Liver (tissue), 9 donors: Measurements from ENCODE around the gene TRAPPC2L. TPM values are rescaled to one million over a fixed set of nuclear protein-coding genes. Genes with fewer than 3 reads are reported as not detected.

Experiments used
- DNase-seq: peaks from one replicate; pipeline ENCODE4 v3.0.0-alpha.2; 2017; ENCODE audit warnings: low spot score
- H3K27ac ChIP-seq, 2 donors: one replicate each; pipeline ENCODE4 v1.7.0; 2013; ENCODE audit warnings: inconsistent platforms in 2 of 2, low read length in 2 of 2, control low read depth in 1 of 2, low read depth in 1 of 2, mild to moderate bottlenecking in 1 of 2
- H3K27me3 ChIP-seq, 4 donors: one replicate each; pipeline versions ENCODE4 v1.6.1 to v1.7.0; 2013; ENCODE audit warnings: low read length in 3 of 4, inconsistent platforms in 1 of 4, mild to moderate bottlenecking in 1 of 4, moderate library complexity in 1 of 4; ENCODE audit not compliant: control insufficient read depth in 4 of 4, insufficient read depth in 4 of 4
- H3K36me3 ChIP-seq, 4 donors: one replicate each; pipeline versions ENCODE4 v1.6.1 to v1.7.0; 2013; ENCODE audit warnings: low read length in 3 of 4, mild to moderate bottlenecking in 3 of 4, low read depth in 1 of 4, moderate library complexity in 1 of 4; ENCODE audit not compliant: control insufficient read depth in 4 of 4, insufficient read depth in 3 of 4
- H3K4me1 ChIP-seq, 4 donors: one replicate each; pipeline versions ENCODE4 v1.6.1 to v1.7.0; 2013; ENCODE audit warnings: low read length in 3 of 4, mild to moderate bottlenecking in 3 of 4, moderate library complexity in 1 of 4; ENCODE audit not compliant: control insufficient read depth in 4 of 4, insufficient read depth in 4 of 4
- H3K4me3 ChIP-seq, 3 donors: one replicate each; pipeline versions ENCODE4 v1.6.1 to v1.7.0; 2013; ENCODE audit warnings: low read length in 3 of 3, control low read depth in 1 of 3, low read depth in 1 of 3, mild to moderate bottlenecking in 1 of 3
- H3K9ac ChIP-seq, 2 donors: one replicate each; pipeline ENCODE4 v1.7.0; 2013; ENCODE audit warnings: low read length in 2 of 2, mild to moderate bottlenecking in 2 of 2, moderate library complexity in 2 of 2, control low read depth in 1 of 2, low read depth in 1 of 2
- H3K9me3 ChIP-seq, 4 donors: one replicate each; pipeline versions ENCODE4 v1.6.1 to v1.7.0; 2013; ENCODE audit warnings: low read length in 3 of 4; ENCODE audit not compliant: control insufficient read depth in 4 of 4
- FOXA1 ChIP-seq: IDR thresholded peaks from 2 replicates; pipeline ENCODE4 v1.6.1; 2016; ENCODE audit warnings: antibody characterized with exemption
- FOXA2 ChIP-seq: IDR thresholded peaks from 2 replicates; pipeline ENCODE4 v1.6.1; 2016; ENCODE audit warnings: antibody characterized with exemption
- GABPA ChIP-seq, 2 donors: IDR thresholded peaks in 1 of 2; conservative IDR thresholded peaks in 1 of 2; 2 replicates each; pipeline ENCODE4 v1.6.1; 2016; ENCODE audit warnings: antibody characterized with exemption in 2 of 2, mild to moderate bottlenecking in 1 of 2, moderate library complexity in 1 of 2
- HNF4A ChIP-seq, 2 donors: conservative IDR thresholded peaks; 2 replicates each; pipeline ENCODE4 v1.6.1; 2016; ENCODE audit warnings: antibody characterized with exemption in 2 of 2, mild to moderate bottlenecking in 2 of 2
- HNF4G ChIP-seq: IDR thresholded peaks from 2 replicates; pipeline ENCODE4 v1.6.1; 2016; ENCODE audit warnings: antibody characterized with exemption
- JUND ChIP-seq, 2 donors: IDR thresholded peaks; 2 replicates each; pipeline ENCODE4 v1.6.1; 2016; ENCODE audit warnings: antibody characterized with exemption in 2 of 2
- NR2F2 ChIP-seq: IDR thresholded peaks from 2 replicates; pipeline ENCODE4 v1.6.1; 2016; ENCODE audit warnings: antibody characterized with exemption
- RAD21 ChIP-seq, 2 donors: IDR thresholded peaks; 2 replicates each; pipeline ENCODE4 v1.6.1; 2016; ENCODE audit warnings: antibody characterized with exemption in 2 of 2, mild to moderate bottlenecking in 2 of 2
- RXRA ChIP-seq, 2 donors: IDR thresholded peaks; 2 replicates each; pipeline ENCODE4 v1.6.1; 2017 to 2018; ENCODE audit warnings: antibody characterized with exemption in 2 of 2, mild to moderate bottlenecking in 1 of 2
- SP1 ChIP-seq: IDR thresholded peaks from 2 replicates; pipeline ENCODE4 v1.6.1; 2018; ENCODE audit warnings: antibody characterized with exemption, mild to moderate bottlenecking
- TAF1 ChIP-seq: conservative IDR thresholded peaks from 2 replicates; pipeline ENCODE4 v1.6.1; 2016; ENCODE audit warnings: antibody characterized with exemption, mild to moderate bottlenecking
- YY1 ChIP-seq: IDR thresholded peaks from 2 replicates; pipeline ENCODE4 v1.6.1; 2016; ENCODE audit warnings: antibody characterized with exemption, mild to moderate bottlenecking
- WGBS: extraction: QIAGEN DNeasy Blood & Tissue Kit; methylation state at CpG from one replicate; pipeline ENCODE4 v1.1.7; 2013; 5-methylcytosine and 5-hydroxymethylcytosine counted together
- polyA plus RNA-seq, 2 donors: library from polyadenylated mRNA; stranded (reverse) in 1 of 2; unstranded in 1 of 2; fragments of 200-250 nt in 1 of 2; fragments of >200 nt in 1 of 2; fragmentation: Nextera tagmentation in 1 of 2; extraction: Ambion mirVana in 1 of 2; gene quantifications; one replicate each; pipeline versions ENCODE4 v1.2.1 to v1.2.3, GENCODE V29; 2013 to 2015
- total RNA-seq, 2 donors: library from RNA; depleted of rRNA; stranded (reverse); fragments of >200 nt; gene quantifications; one replicate each; pipeline ENCODE4 v1.2.3, GENCODE V29; 2014
- TF ChIP-seq, protein P1 (sequence below): IDR thresholded peaks from 2 replicates; pipeline ENCODE4 v1.6.1; 2016; ENCODE audit warnings: antibody characterized with exemption
- TF ChIP-seq, protein P2 (sequence below): fragments of 150-350 bp; IDR thresholded peaks from 2 replicates; pipeline ENCODE4 v1.5.1; 2017; ENCODE audit warnings: improper control_type of control experiment, low read depth, low read length; ENCODE audit not compliant: missing input control
- TF ChIP-seq, protein P3 (sequence below): IDR thresholded peaks from 2 replicates; pipeline ENCODE4 v1.6.1; 2016; ENCODE audit warnings: antibody characterized with exemption, mild to moderate bottlenecking
- TF ChIP-seq, protein P4 (sequence below): IDR thresholded peaks from 2 replicates; pipeline ENCODE4 v1.6.1; 2016; ENCODE audit warnings: antibody characterized with exemption
- TF ChIP-seq, protein P5 (sequence below): IDR thresholded peaks from 2 replicates; pipeline ENCODE4 v1.6.1; 2016; ENCODE audit warnings: antibody characterized with exemption
- donor health status: healthy.
- donor health status: healthy.
- donor health status: healthy.
- donor health status: healthy.
- donor health status: healthy.

Gene TRAPPC2L
- total and polyA plus RNA-seq, 4 donors, result 16.3 to 59.4 (median 22.2) TPM

DNA sequence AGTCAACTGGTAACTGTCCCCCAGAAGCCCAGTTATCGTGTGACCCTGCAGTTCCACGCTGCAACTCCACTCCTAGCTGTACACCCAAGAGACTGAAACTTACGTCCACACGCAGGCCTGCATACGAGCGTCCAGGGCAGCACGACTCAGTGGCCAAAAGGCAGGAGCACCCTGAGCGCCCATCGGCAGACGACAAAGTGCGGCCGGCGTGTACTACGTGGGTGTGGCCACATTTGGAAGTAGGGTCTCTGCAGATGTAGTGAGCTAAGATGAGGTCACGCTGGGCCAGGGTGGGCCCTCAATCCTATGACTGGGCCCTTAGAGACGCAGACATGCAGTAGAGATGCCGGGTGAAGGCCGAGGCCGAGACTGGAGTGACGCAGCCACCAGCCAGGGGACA is 13.7 kb upstream of the TRAPPC2L start:
- Histone ChIP-seq H3K4me3 (no peak overlapping the region), H3K9me3 (no peaks in the 10 kb centered on the region), H3K27me3 (no peaks in the 10 kb centered on the region), H3K9ac (no peak overlapping the region), H3K27ac (no peak overlapping the region), H3K36me3 (peaks cover 0 to 32% (median 5%) of the 10 kb centered on the region in 4 donors), H3K4me1 (no peaks in the 10 kb centered on the region)
- DNase-seq, result no peak
- TF ChIP-seq TAF1, result no peak
- TF ChIP-seq, protein P1, sequence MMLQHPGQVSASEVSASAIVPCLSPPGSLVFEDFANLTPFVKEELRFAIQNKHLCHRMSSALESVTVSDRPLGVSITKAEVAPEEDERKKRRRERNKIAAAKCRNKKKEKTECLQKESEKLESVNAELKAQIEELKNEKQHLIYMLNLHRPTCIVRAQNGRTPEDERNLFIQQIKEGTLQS, result no peak
- no peak for TF ChIP-seq NR2F2
- no peak for TF ChIP-seq HNF4A (conservative IDR thresholded peaks at IDR 0.05)
- TF ChIP-seq, protein P2, sequence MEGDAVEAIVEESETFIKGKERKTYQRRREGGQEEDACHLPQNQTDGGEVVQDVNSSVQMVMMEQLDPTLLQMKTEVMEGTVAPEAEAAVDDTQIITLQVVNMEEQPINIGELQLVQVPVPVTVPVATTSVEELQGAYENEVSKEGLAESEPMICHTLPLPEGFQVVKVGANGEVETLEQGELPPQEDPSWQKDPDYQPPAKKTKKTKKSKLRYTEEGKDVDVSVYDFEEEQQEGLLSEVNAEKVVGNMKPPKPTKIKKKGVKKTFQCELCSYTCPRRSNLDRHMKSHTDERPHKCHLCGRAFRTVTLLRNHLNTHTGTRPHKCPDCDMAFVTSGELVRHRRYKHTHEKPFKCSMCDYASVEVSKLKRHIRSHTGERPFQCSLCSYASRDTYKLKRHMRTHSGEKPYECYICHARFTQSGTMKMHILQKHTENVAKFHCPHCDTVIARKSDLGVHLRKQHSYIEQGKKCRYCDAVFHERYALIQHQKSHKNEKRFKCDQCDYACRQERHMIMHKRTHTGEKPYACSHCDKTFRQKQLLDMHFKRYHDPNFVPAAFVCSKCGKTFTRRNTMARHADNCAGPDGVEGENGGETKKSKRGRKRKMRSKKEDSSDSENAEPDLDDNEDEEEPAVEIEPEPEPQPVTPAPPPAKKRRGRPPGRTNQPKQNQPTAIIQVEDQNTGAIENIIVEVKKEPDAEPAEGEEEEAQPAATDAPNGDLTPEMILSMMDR, result no peak
- TF ChIP-seq RAD21 (IDR thresholded peaks at IDR 0.05), result no peak
- TF ChIP-seq, protein P3, sequence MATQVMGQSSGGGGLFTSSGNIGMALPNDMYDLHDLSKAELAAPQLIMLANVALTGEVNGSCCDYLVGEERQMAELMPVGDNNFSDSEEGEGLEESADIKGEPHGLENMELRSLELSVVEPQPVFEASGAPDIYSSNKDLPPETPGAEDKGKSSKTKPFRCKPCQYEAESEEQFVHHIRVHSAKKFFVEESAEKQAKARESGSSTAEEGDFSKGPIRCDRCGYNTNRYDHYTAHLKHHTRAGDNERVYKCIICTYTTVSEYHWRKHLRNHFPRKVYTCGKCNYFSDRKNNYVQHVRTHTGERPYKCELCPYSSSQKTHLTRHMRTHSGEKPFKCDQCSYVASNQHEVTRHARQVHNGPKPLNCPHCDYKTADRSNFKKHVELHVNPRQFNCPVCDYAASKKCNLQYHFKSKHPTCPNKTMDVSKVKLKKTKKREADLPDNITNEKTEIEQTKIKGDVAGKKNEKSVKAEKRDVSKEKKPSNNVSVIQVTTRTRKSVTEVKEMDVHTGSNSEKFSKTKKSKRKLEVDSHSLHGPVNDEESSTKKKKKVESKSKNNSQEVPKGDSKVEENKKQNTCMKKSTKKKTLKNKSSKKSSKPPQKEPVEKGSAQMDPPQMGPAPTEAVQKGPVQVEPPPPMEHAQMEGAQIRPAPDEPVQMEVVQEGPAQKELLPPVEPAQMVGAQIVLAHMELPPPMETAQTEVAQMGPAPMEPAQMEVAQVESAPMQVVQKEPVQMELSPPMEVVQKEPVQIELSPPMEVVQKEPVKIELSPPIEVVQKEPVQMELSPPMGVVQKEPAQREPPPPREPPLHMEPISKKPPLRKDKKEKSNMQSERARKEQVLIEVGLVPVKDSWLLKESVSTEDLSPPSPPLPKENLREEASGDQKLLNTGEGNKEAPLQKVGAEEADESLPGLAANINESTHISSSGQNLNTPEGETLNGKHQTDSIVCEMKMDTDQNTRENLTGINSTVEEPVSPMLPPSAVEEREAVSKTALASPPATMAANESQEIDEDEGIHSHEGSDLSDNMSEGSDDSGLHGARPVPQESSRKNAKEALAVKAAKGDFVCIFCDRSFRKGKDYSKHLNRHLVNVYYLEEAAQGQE, result no peak
- no peak for TF ChIP-seq FOXA2
- TF ChIP-seq, protein P4, sequence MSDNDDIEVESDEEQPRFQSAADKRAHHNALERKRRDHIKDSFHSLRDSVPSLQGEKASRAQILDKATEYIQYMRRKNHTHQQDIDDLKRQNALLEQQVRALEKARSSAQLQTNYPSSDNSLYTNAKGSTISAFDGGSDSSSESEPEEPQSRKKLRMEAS, result no peak
- TF ChIP-seq JUND (IDR thresholded peaks at IDR 0.05), result no peak
- TF ChIP-seq GABPA (IDR thresholded peaks at IDR 0.05 in 1 of 2, conservative IDR thresholded peaks at IDR 0.05 in 1 of 2), result no peak
- TF ChIP-seq SP1, result no peak
- TF ChIP-seq, protein P5, sequence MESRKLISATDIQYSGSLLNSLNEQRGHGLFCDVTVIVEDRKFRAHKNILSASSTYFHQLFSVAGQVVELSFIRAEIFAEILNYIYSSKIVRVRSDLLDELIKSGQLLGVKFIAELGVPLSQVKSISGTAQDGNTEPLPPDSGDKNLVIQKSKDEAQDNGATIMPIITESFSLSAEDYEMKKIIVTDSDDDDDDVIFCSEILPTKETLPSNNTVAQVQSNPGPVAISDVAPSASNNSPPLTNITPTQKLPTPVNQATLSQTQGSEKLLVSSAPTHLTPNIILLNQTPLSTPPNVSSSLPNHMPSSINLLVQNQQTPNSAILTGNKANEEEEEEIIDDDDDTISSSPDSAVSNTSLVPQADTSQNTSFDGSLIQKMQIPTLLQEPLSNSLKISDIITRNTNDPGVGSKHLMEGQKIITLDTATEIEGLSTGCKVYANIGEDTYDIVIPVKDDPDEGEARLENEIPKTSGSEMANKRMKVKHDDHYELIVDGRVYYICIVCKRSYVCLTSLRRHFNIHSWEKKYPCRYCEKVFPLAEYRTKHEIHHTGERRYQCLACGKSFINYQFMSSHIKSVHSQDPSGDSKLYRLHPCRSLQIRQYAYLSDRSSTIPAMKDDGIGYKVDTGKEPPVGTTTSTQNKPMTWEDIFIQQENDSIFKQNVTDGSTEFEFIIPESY, result no peak
- TF ChIP-seq HNF4G, result no peak
- TF ChIP-seq YY1, result no peak
- no peak for TF ChIP-seq FOXA1
- TF ChIP-seq RXRA (IDR thresholded peaks at IDR 0.05), result no peak
- WGBS, result 96% methylated on average over 20 of the region's 20 CpGs
